WTC11 (cell line): ENCODE measurements around the gene EDAR. TPM values are rescaled to one million over a fixed set of nuclear protein-coding genes. Genes with fewer than 3 reads are reported as not detected.

Experiments used
- ATAC-seq: fragments of 200-7000 bp; cut with Tn5 transposase; 2 replicates; pipeline ENCODE4 v1.10.0; 2021; ENCODE audit warnings: mild to moderate bottlenecking, moderate library complexity
- CTCF ChIA-PET: fragments of 300-600 bp; sonication (Branson Sonifier 250); formaldehyde crosslinking; loops from one replicate; lab custom pipeline; 2021; ENCODE audit warnings: antibody characterized with exemption; lab: Charles Lee
- POLR2A ChIA-PET: fragments of 350-600 bp; sonication (Branson Sonifier 250); formaldehyde crosslinking; loops from one replicate; lab custom pipeline; 2021; ENCODE audit warnings: antibody characterized with exemption; lab: Charles Lee
- DNase-seq: peaks from one replicate; pipeline ENCODE4 v3.0.0; 2021; ENCODE audit warnings: low spot score
- H3K27ac Mint-ChIP-seq: 2 replicates; pipeline ENCODE4 v1.8.0; 2021; ENCODE audit warnings: mixed read lengths
- H3K27me3 Mint-ChIP-seq: 2 replicates; pipeline ENCODE4 v1.8.0; 2021; ENCODE audit warnings: low read depth, mild to moderate bottlenecking, moderate library complexity, mixed read lengths
- H3K36me3 Mint-ChIP-seq: 2 replicates; pipeline ENCODE4 v1.8.0; 2021; ENCODE audit warnings: mixed read lengths
- H3K4me1 Mint-ChIP-seq: 2 replicates; pipeline ENCODE4 v1.8.0; 2022; ENCODE audit warnings: mixed read lengths
- H3K4me3 Mint-ChIP-seq: 2 replicates; pipeline ENCODE4 v1.8.0; 2021; ENCODE audit warnings: mild to moderate bottlenecking, moderate library complexity, mixed read lengths
- H3K9me3 Mint-ChIP-seq: 2 replicates; pipeline ENCODE4 v1.8.0; 2021; ENCODE audit warnings: mixed read lengths
- ATF3 ChIP-seq: sonication (generic); formaldehyde crosslinking; conservative IDR thresholded peaks from 2 replicates; pipeline ENCODE4 v1.8.1; 2022; ENCODE audit warnings: mild to moderate bottlenecking, missing genetic modification reagents
- CBFB ChIP-seq: sonication (generic); formaldehyde crosslinking; IDR thresholded peaks from 2 replicates; pipeline ENCODE4 v1.8.1; 2022; ENCODE audit warnings: mild to moderate bottlenecking, low read depth, missing genetic modification reagents
- ERG ChIP-seq: fragments of 250-450 bp; sonication (Bioruptor Pico); IDR thresholded peaks from 2 replicates; pipeline ENCODE4 v1.8.0; 2021; ENCODE audit warnings: mild to moderate bottlenecking
- FOXJ3 ChIP-seq: sonication (generic); formaldehyde crosslinking; IDR thresholded peaks from 2 replicates; pipeline ENCODE4 v1.9.0; 2021; ENCODE audit warnings: missing genetic modification reagents, mild to moderate bottlenecking, borderline replicate concordance
- FOXK1 ChIP-seq: sonication (generic); formaldehyde crosslinking; IDR thresholded peaks from 2 replicates; pipeline ENCODE4 v1.8.0; 2022; ENCODE audit warnings: mild to moderate bottlenecking, moderate library complexity, missing genetic modification reagents
- FOXP1 ChIP-seq: sonication (generic); formaldehyde crosslinking; IDR thresholded peaks from 2 replicates; pipeline ENCODE4 v1.8.0; 2022; ENCODE audit warnings: missing genetic modification reagents, mild to moderate bottlenecking, moderate library complexity, borderline replicate concordance
- GABPB1 ChIP-seq: sonication (generic); formaldehyde crosslinking; IDR thresholded peaks from 2 replicates; pipeline ENCODE4 v1.8.1; 2023; ENCODE audit warnings: mild to moderate bottlenecking, missing genetic modification reagents
- GRHL2 ChIP-seq: fragments of 250-450 bp; sonication (Bioruptor Pico); IDR thresholded peaks from 2 replicates; pipeline ENCODE4 v1.8.0; 2022; ENCODE audit warnings: mild to moderate bottlenecking, moderate library complexity; ENCODE audit not compliant: insufficient replicate concordance, severe bottlenecking
- JAZF1 ChIP-seq: fragments of 250-450 bp; sonication (Bioruptor Pico); IDR thresholded peaks from 2 replicates; pipeline ENCODE4 v1.9.0; 2021; ENCODE audit warnings: moderate library complexity, mild to moderate bottlenecking, inconsistent platforms
- JUN ChIP-seq: sonication (generic); formaldehyde crosslinking; IDR thresholded peaks from 2 replicates; pipeline ENCODE4 v1.8.0; 2023; ENCODE audit warnings: mild to moderate bottlenecking, missing genetic modification reagents
- NFE2L1 ChIP-seq: sonication (generic); formaldehyde crosslinking; IDR thresholded peaks from 2 replicates; pipeline ENCODE4 v1.8.1; 2023; ENCODE audit warnings: missing genetic modification reagents
- PRRX2 ChIP-seq: fragments of 250-450 bp; sonication (Bioruptor Pico); IDR thresholded peaks from 2 replicates; pipeline ENCODE4 v1.8.0; 2021; ENCODE audit warnings: mild to moderate bottlenecking
- RELA ChIP-seq: sonication (generic); formaldehyde crosslinking; IDR thresholded peaks from 2 replicates; pipeline ENCODE4 v1.8.1; 2022; ENCODE audit warnings: missing genetic modification reagents, mild to moderate bottlenecking, borderline replicate concordance
- SOX15 ChIP-seq: fragments of 250-450 bp; sonication (Bioruptor Pico); IDR thresholded peaks from 2 replicates; pipeline ENCODE4 v1.9.0; 2021; ENCODE audit warnings: mild to moderate bottlenecking
- TEAD1 ChIP-seq: sonication (generic); formaldehyde crosslinking; IDR thresholded peaks from 2 replicates; pipeline ENCODE4 v1.8.0; 2022; ENCODE audit warnings: mild to moderate bottlenecking, missing genetic modification reagents
- TP53 ChIP-seq: sonication (generic); formaldehyde crosslinking; IDR thresholded peaks from 2 replicates; pipeline ENCODE4 v1.8.1; 2023; ENCODE audit warnings: mild to moderate bottlenecking, missing genetic modification reagents
- ZBTB21 ChIP-seq: sonication (generic); formaldehyde crosslinking; IDR thresholded peaks from 2 replicates; pipeline ENCODE4 v1.8.1; 2023; ENCODE audit warnings: mild to moderate bottlenecking, missing genetic modification reagents, borderline replicate concordance
- ZNF263 ChIP-seq: sonication (generic); formaldehyde crosslinking; IDR thresholded peaks from 2 replicates; pipeline ENCODE4 v1.8.1; 2022; ENCODE audit warnings: low read depth, mild to moderate bottlenecking, moderate library complexity, missing genetic modification reagents
- ZNF425 ChIP-seq: fragments of 250-450 bp; sonication (Bioruptor Pico); conservative IDR thresholded peaks from 2 replicates; pipeline ENCODE4 v1.9.0; 2021; ENCODE audit warnings: mild to moderate bottlenecking
- total RNA-seq: library from RNA; stranded (reverse); gene quantifications from 3 replicates; pipeline ENCODE4 v1.2.3, GENCODE V29; 2021
- TF ChIP-seq, protein P1 (sequence below): sonication (generic); formaldehyde crosslinking; IDR thresholded peaks from 2 replicates; pipeline ENCODE4 v1.8.0; 2023; ENCODE audit warnings: missing genetic modification reagents, mild to moderate bottlenecking, borderline replicate concordance
- TF ChIP-seq, protein P2 (sequence below): sonication (generic); formaldehyde crosslinking; IDR thresholded peaks from 2 replicates; pipeline ENCODE4 v1.8.0; 2023; ENCODE audit warnings: missing genetic modification reagents
- TF ChIP-seq, protein P3 (sequence below): sonication (generic); formaldehyde crosslinking; IDR thresholded peaks from 2 replicates; pipeline ENCODE4 v1.8.0; 2022; ENCODE audit warnings: mild to moderate bottlenecking, missing genetic modification reagents
- TF ChIP-seq, protein P4 (sequence below): sonication (generic); formaldehyde crosslinking; IDR thresholded peaks from 2 replicates; pipeline ENCODE4 v1.8.0; 2022; ENCODE audit warnings: mild to moderate bottlenecking, missing genetic modification reagents
- TF ChIP-seq, protein P5 (sequence below): sonication (generic); formaldehyde crosslinking; IDR thresholded peaks from 2 replicates; pipeline ENCODE4 v1.8.1; 2023; ENCODE audit warnings: mild to moderate bottlenecking, missing genetic modification reagents

EDAR gene
- total RNA-seq, 1 experiment from 2014 or later: not detected

- Mint-ChIP-seq H3K9me3 (no peaks in the 10 kb centered on the region), H3K27me3 (no peaks in the 10 kb centered on the region; the same call in 1 of the 2 replicates), H3K27ac (no peak overlapping the region)
- CTCF ChIA-PET: interaction anchor here (1.4 kb wide), 1 partner anchor 21 kb away, joined by 5 read pairs; no protein-coding TSS in a partner anchor
- no peak for DNase-seq
- TF ChIP-seq GABPB1 (CRISPR knock-in tag): no peak
- TF ChIP-seq RELA (CRISPR knock-in tag): no peak
- no peak for TF ChIP-seq CBFB (CRISPR knock-in tag)
- no peak for TF ChIP-seq SOX15 (CRISPR knock-in tag)
- TF ChIP-seq, all 79 proteins: peak for 0
- H3K4me1 Mint-ChIP-seq: no peaks in the 10 kb centered on the region
- POLR2A ChIA-PET: no interaction called here
- no peaks in the 10 kb centered on the region for H3K36me3 Mint-ChIP-seq
- H3K4me3 Mint-ChIP-seq: no peak overlapping the region
- no peak for ATAC-seq
Measured at GRCh38 chr2:108906403-108907077, 82.5 kb downstream of the EDAR start.

- H3K27ac Mint-ChIP-seq: no peak overlapping the region
- peaks cover 4% of the 10 kb centered on the region for H3K9me3 Mint-ChIP-seq
- CTCF ChIA-PET: no interaction called here
- H3K36me3 Mint-ChIP-seq: no peaks in the 10 kb centered on the region
- no peaks in the 10 kb centered on the region for H3K4me1 Mint-ChIP-seq
- no peak for DNase-seq
- H3K4me3 Mint-ChIP-seq: no peak overlapping the region
- POLR2A ChIA-PET: no interaction called here
- TF ChIP-seq JAZF1 (no peak), ERG (CRISPR knock-in tag) (no peak), FOXK1 (CRISPR knock-in tag) (no peak), PRRX2 (no peak), FOXJ3 (CRISPR knock-in tag) (no peak), JUN (CRISPR knock-in tag) (no peak), TEAD1 (no peak), GRHL2 (CRISPR knock-in tag) (no peak), ZNF263 (CRISPR knock-in tag) (no peak), ZBTB21 (CRISPR knock-in tag) (no peak), FOXP1 (CRISPR knock-in tag) (no peak), ZNF425 (CRISPR knock-in tag) (no peak), TP53 (no peak), NFE2L1 (no peak), ATF3 (CRISPR knock-in tag) (no peak)
- TF ChIP-seq, protein P1, sequence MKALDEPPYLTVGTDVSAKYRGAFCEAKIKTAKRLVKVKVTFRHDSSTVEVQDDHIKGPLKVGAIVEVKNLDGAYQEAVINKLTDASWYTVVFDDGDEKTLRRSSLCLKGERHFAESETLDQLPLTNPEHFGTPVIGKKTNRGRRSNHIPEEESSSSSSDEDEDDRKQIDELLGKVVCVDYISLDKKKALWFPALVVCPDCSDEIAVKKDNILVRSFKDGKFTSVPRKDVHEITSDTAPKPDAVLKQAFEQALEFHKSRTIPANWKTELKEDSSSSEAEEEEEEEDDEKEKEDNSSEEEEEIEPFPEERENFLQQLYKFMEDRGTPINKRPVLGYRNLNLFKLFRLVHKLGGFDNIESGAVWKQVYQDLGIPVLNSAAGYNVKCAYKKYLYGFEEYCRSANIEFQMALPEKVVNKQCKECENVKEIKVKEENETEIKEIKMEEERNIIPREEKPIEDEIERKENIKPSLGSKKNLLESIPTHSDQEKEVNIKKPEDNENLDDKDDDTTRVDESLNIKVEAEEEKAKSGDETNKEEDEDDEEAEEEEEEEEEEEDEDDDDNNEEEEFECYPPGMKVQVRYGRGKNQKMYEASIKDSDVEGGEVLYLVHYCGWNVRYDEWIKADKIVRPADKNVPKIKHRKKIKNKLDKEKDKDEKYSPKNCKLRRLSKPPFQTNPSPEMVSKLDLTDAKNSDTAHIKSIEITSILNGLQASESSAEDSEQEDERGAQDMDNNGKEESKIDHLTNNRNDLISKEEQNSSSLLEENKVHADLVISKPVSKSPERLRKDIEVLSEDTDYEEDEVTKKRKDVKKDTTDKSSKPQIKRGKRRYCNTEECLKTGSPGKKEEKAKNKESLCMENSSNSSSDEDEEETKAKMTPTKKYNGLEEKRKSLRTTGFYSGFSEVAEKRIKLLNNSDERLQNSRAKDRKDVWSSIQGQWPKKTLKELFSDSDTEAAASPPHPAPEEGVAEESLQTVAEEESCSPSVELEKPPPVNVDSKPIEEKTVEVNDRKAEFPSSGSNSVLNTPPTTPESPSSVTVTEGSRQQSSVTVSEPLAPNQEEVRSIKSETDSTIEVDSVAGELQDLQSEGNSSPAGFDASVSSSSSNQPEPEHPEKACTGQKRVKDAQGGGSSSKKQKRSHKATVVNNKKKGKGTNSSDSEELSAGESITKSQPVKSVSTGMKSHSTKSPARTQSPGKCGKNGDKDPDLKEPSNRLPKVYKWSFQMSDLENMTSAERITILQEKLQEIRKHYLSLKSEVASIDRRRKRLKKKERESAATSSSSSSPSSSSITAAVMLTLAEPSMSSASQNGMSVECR: no peak
- TF ChIP-seq, protein P2, sequence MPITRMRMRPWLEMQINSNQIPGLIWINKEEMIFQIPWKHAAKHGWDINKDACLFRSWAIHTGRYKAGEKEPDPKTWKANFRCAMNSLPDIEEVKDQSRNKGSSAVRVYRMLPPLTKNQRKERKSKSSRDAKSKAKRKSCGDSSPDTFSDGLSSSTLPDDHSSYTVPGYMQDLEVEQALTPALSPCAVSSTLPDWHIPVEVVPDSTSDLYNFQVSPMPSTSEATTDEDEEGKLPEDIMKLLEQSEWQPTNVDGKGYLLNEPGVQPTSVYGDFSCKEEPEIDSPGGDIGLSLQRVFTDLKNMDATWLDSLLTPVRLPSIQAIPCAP (CRISPR knock-in tag): no peak
- TF ChIP-seq, protein P3, sequence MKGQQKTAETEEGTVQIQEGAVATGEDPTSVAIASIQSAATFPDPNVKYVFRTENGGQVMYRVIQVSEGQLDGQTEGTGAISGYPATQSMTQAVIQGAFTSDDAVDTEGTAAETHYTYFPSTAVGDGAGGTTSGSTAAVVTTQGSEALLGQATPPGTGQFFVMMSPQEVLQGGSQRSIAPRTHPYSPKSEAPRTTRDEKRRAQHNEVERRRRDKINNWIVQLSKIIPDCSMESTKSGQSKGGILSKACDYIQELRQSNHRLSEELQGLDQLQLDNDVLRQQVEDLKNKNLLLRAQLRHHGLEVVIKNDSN (CRISPR knock-in tag): no peak
- TF ChIP-seq, protein P4, sequence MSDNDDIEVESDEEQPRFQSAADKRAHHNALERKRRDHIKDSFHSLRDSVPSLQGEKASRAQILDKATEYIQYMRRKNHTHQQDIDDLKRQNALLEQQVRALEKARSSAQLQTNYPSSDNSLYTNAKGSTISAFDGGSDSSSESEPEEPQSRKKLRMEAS: no peak
- TF ChIP-seq, protein P5, sequence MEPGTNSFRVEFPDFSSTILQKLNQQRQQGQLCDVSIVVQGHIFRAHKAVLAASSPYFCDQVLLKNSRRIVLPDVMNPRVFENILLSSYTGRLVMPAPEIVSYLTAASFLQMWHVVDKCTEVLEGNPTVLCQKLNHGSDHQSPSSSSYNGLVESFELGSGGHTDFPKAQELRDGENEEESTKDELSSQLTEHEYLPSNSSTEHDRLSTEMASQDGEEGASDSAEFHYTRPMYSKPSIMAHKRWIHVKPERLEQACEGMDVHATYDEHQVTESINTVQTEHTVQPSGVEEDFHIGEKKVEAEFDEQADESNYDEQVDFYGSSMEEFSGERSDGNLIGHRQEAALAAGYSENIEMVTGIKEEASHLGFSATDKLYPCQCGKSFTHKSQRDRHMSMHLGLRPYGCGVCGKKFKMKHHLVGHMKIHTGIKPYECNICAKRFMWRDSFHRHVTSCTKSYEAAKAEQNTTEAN: no peak
- TF ChIP-seq, all 79 proteins: peak for 0
- no peak for ATAC-seq
- no peaks in the 10 kb centered on the region; the same call in 1 of the 2 replicates for H3K27me3 Mint-ChIP-seq
Measured at GRCh38 chr2:108905906-108906305, 83.1 kb downstream of the EDAR start.
